ENCODE results near the gene RNMT.

Gene RNMT

GRCh38 chr18:13775058-13775457 is 48.6 kb downstream of the RNMT start:
- DNase-seq (ENCODE audit: low read depth, low spot score): no peak
- Histone ChIP-seq H3K9ac (ENCODE audit: insufficient read length, low read depth) (no peak overlapping the region), H3K4me1 (ENCODE audit: insufficient read depth, insufficient read length) (peaks cover 3% of the 10 kb centered on the region), H3K36me3 (ENCODE audit: insufficient read depth, insufficient read length, low read length) (no peaks in the 10 kb centered on the region), H3K9me3 (ENCODE audit: insufficient read depth, low read length) (no peaks in the 10 kb centered on the region), H3K4me3 (ENCODE audit: insufficient read length, low read depth) (no peak overlapping the region), H3K27me3 (ENCODE audit: insufficient read depth, insufficient read length) (no peaks in the 10 kb centered on the region)
- no peak for TF ChIP-seq SUZ12 (IDR thresholded peaks at IDR 0.05; ENCODE audit: extremely low read depth, insufficient read depth, insufficient read length)
- TF ChIP-seq ZNF274 (IDR thresholded peaks at IDR 0.05; ENCODE audit: low read depth, low read length): no peak
- no peak for TF ChIP-seq YY1 (IDR thresholded peaks at IDR 0.05; ENCODE audit: insufficient read depth, insufficient read length)

GRCh38 chr18:13791181-13791580 is 64.7 kb downstream of the RNMT start:
- H3K9me3 ChIP-seq (ENCODE audit: insufficient read depth, low read length): no peaks in the 10 kb centered on the region
- H3K27me3 ChIP-seq (ENCODE audit: insufficient read depth, insufficient read length): no peaks in the 10 kb centered on the region
- no peaks in the 10 kb centered on the region for H3K4me1 ChIP-seq (ENCODE audit: insufficient read depth, insufficient read length)
- TF ChIP-seq ZNF274 (IDR thresholded peaks at IDR 0.05; ENCODE audit: low read depth, low read length) (no peak), SUZ12 (IDR thresholded peaks at IDR 0.05; ENCODE audit: extremely low read depth, insufficient read depth, insufficient read length) (no peak), YY1 (IDR thresholded peaks at IDR 0.05; ENCODE audit: insufficient read depth, insufficient read length) (no peak)
- no peak overlapping the region for H3K4me3 ChIP-seq (ENCODE audit: insufficient read length, low read depth)
- no peaks in the 10 kb centered on the region for H3K36me3 ChIP-seq (ENCODE audit: insufficient read depth, insufficient read length, low read length)
- H3K9ac ChIP-seq (ENCODE audit: insufficient read length, low read depth): no peak overlapping the region
- DNase-seq (ENCODE audit: low read depth, low spot score): no peak

GRCh38 chr18:13793819-13794218 is 67.3 kb downstream of the RNMT start:
- Histone ChIP-seq H3K9me3 (ENCODE audit: insufficient read depth, low read length) (no peaks in the 10 kb centered on the region), H3K4me1 (ENCODE audit: insufficient read depth, insufficient read length) (peaks cover 2% of the 10 kb centered on the region), H3K27me3 (ENCODE audit: insufficient read depth, insufficient read length) (no peaks in the 10 kb centered on the region), H3K9ac (ENCODE audit: insufficient read length, low read depth) (no peak overlapping the region), H3K36me3 (ENCODE audit: insufficient read depth, insufficient read length, low read length) (no peaks in the 10 kb centered on the region), H3K4me3 (ENCODE audit: insufficient read length, low read depth) (no peak overlapping the region)
- DNase-seq (ENCODE audit: low read depth, low spot score): no peak
- TF ChIP-seq YY1 (IDR thresholded peaks at IDR 0.05; ENCODE audit: insufficient read depth, insufficient read length): no peak
- no peak for TF ChIP-seq ZNF274 (IDR thresholded peaks at IDR 0.05; ENCODE audit: low read depth, low read length)
- TF ChIP-seq SUZ12 (IDR thresholded peaks at IDR 0.05; ENCODE audit: extremely low read depth, insufficient read depth, insufficient read length): no peak

GRCh38 chr18:13796515-13796914 is 70.0 kb downstream of the RNMT start:
- Histone ChIP-seq H3K9me3 (ENCODE audit: insufficient read depth, low read length) (no peaks in the 10 kb centered on the region), H3K9ac (ENCODE audit: insufficient read length, low read depth) (no peak overlapping the region), H3K36me3 (ENCODE audit: insufficient read depth, insufficient read length, low read length) (no peaks in the 10 kb centered on the region), H3K27me3 (ENCODE audit: insufficient read depth, insufficient read length) (peaks cover 4% of the 10 kb centered on the region), H3K4me3 (ENCODE audit: insufficient read length, low read depth) (no peak overlapping the region), H3K4me1 (ENCODE audit: insufficient read depth, insufficient read length) (peaks cover 2% of the 10 kb centered on the region)
- TF ChIP-seq YY1 (IDR thresholded peaks at IDR 0.05; ENCODE audit: insufficient read depth, insufficient read length) (no peak), SUZ12 (IDR thresholded peaks at IDR 0.05; ENCODE audit: extremely low read depth, insufficient read depth, insufficient read length) (no peak), ZNF274 (IDR thresholded peaks at IDR 0.05; ENCODE audit: low read depth, low read length) (no peak)
- no peak for DNase-seq (ENCODE audit: low read depth, low spot score)

- H3K9me3 ChIP-seq (ENCODE audit: insufficient read depth, low read length): no peaks in the 10 kb centered on the region
- H3K4me3 ChIP-seq (ENCODE audit: insufficient read length, low read depth): no peak overlapping the region
- H3K4me1 ChIP-seq (ENCODE audit: insufficient read depth, insufficient read length): peaks cover 2% of the 10 kb centered on the region
- DNase-seq (ENCODE audit: low read depth, low spot score): no peak
- H3K36me3 ChIP-seq (ENCODE audit: insufficient read depth, insufficient read length, low read length): no peaks in the 10 kb centered on the region
- H3K27me3 ChIP-seq (ENCODE audit: insufficient read depth, insufficient read length): peaks cover 8% of the 10 kb centered on the region
- TF ChIP-seq YY1 (IDR thresholded peaks at IDR 0.05; ENCODE audit: insufficient read depth, insufficient read length) (no peak), ZNF274 (IDR thresholded peaks at IDR 0.05; ENCODE audit: low read depth, low read length) (no peak), SUZ12 (IDR thresholded peaks at IDR 0.05; ENCODE audit: extremely low read depth, insufficient read depth, insufficient read length) (no peak)
- no peak overlapping the region for H3K9ac ChIP-seq (ENCODE audit: insufficient read length, low read depth)
Observed at GRCh38 chr18:13797157-13797611, 70.7 kb downstream of the RNMT start.

GRCh38 chr18:13799396-13799795 is 72.9 kb downstream of the RNMT start:
- Histone ChIP-seq H3K36me3 (ENCODE audit: insufficient read depth, insufficient read length, low read length) (no peaks in the 10 kb centered on the region), H3K4me1 (ENCODE audit: insufficient read depth, insufficient read length) (peaks cover 2% of the 10 kb centered on the region), H3K9me3 (ENCODE audit: insufficient read depth, low read length) (no peaks in the 10 kb centered on the region), H3K9ac (ENCODE audit: insufficient read length, low read depth) (no peak overlapping the region), H3K27me3 (ENCODE audit: insufficient read depth, insufficient read length) (peaks cover 19% of the 10 kb centered on the region), H3K4me3 (ENCODE audit: insufficient read length, low read depth) (no peak overlapping the region)
- no peak for DNase-seq (ENCODE audit: low read depth, low spot score)
- TF ChIP-seq ZNF274 (IDR thresholded peaks at IDR 0.05; ENCODE audit: low read depth, low read length) (no peak), YY1 (IDR thresholded peaks at IDR 0.05; ENCODE audit: insufficient read depth, insufficient read length) (no peak), SUZ12 (IDR thresholded peaks at IDR 0.05; ENCODE audit: extremely low read depth, insufficient read depth, insufficient read length) (no peak)

GRCh38 chr18:13800505-13801259 is 74.2 kb downstream of the RNMT start:
- Histone ChIP-seq H3K4me1 (ENCODE audit: insufficient read depth, insufficient read length) (peaks cover 2% of the 10 kb centered on the region), H3K9ac (ENCODE audit: insufficient read length, low read depth) (peak overlapping the region; percentile 66), H3K27me3 (ENCODE audit: insufficient read depth, insufficient read length) (peaks cover 19% of the 10 kb centered on the region), H3K36me3 (ENCODE audit: insufficient read depth, insufficient read length, low read length) (no peaks in the 10 kb centered on the region), H3K4me3 (ENCODE audit: insufficient read length, low read depth) (peak overlapping the region; percentile 13), H3K9me3 (ENCODE audit: insufficient read depth, low read length) (no peaks in the 10 kb centered on the region)
- TF ChIP-seq SUZ12 (IDR thresholded peaks at IDR 0.05; ENCODE audit: extremely low read depth, insufficient read depth, insufficient read length) (no peak), ZNF274 (IDR thresholded peaks at IDR 0.05; ENCODE audit: low read depth, low read length) (no peak), YY1 (IDR thresholded peaks at IDR 0.05; ENCODE audit: insufficient read depth, insufficient read length) (no peak)
- no peak for DNase-seq (ENCODE audit: low read depth, low spot score)

Measured in NT2/D1 (cell line).